SK-N-MC (cell line): ENCODE results near the gene IGF2BP3.

Source experiments
- DNase-seq: peaks from one replicate; pipeline ENCODE4 v3.0.0-alpha.2; 2011; ENCODE audit warnings: low read depth, low spot score
- H3K27ac ChIP-seq: fragments of 200-600 bp; sonication (generic); 2 replicates; pipeline ENCODE4 v1.5.1; 2016; ENCODE audit warnings: mixed run types
- H3K36me3 ChIP-seq: fragments of 200-600 bp; sonication (generic); 2 replicates; pipeline ENCODE4 v1.6.1; 2017; ENCODE audit warnings: antibody characterized with exemption, low read length, mixed read lengths; ENCODE audit not compliant: insufficient read depth
- H3K4me3 ChIP-seq: fragments of 200-600 bp; sonication (generic); 2 replicates; pipeline ENCODE4 v1.5.1; 2016
- H3K9ac ChIP-seq: fragments of 200-600 bp; sonication (generic); 2 replicates; pipeline ENCODE4 v1.8.0; 2017; ENCODE audit warnings: mixed run types, mixed read lengths; ENCODE audit not compliant: insufficient read length
- H3K9me3 ChIP-seq: fragments of 200-600 bp; sonication (generic); 2 replicates; pipeline ENCODE4 v1.6.1; 2017; ENCODE audit warnings: low read depth, mild to moderate bottlenecking, antibody characterized with exemption, low read length, moderate library complexity, mixed read lengths
- EZH2 ChIP-seq: fragments of 200-600 bp; sonication (generic); IDR thresholded peaks from one replicate; pipeline ENCODE4 v1.6.1; 2017; ENCODE audit warnings: antibody characterized with exemption
- FOXP2 ChIP-seq: optimal IDR thresholded peaks from 2 replicates; pipeline ENCODE3; 2011; ENCODE audit warnings: mild to moderate bottlenecking, moderate library complexity; ENCODE audit not compliant: insufficient read depth; ENCODE audit errors: extremely low read length, control extremely low read depth
- POLR2AphosphoS5 ChIP-seq: IDR thresholded peaks from 2 replicates; pipeline ENCODE4 v1.6.1; 2012; ENCODE audit warnings: mild to moderate bottlenecking, low read depth, low read length, borderline replicate concordance

The IGF2BP3 gene

DNA sequence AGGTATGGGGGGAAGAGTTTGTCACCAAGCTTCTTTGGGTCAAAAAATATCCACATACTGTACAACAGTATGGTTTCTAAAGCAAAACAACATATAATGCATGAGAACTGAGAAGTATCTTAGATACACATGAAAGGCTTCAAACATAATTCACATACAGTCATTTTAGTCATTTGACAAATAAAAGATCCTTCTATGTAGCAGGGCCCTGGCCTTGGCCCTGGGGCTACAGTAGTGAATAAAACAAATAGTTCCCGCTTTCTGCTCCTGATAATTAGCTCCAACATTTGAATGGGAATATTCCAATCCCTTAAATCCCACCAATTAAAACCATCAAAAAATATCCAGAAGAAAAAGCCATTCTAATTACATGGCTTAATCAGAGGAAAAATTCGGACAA is 119.8 kb downstream of the IGF2BP3 start:
- peaks cover 45% of the 10 kb centered on the region for H3K36me3 ChIP-seq

DNA sequence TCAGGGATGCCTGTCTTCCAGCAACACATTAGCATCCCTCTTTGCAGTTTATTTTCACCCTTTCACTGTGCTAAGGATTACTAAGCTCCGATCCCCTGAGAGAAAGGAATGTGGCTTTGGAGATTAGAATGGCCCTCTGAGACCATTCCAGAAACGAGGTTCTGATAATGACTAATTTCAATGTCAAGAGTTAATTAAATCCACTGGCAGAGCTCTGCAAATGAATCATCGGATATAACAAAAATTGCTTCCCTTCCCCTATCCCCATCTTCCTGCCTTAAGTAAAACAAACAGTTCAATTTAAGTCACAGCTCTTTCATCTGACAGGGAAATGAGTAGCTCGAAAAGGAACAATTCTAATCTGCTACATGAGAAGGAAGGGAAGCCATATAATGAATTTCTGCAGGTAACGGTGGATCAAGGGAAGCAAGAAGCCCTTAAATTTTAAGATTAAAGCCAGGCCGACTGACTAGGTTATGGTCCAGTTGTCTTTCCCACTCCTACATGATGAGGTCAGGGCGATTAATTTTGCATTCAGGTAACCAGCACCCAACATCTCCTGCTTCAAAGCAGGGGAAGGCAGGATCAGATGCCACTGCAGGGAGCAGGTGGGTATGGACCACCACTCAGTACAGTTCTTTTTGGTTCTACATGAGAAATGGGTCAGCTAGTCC is 120.7 kb downstream of the IGF2BP3 start:
- Histone ChIP-seq H3K4me3 (no peak overlapping the region), H3K9ac (no peak overlapping the region), H3K27ac (no peak overlapping the region), H3K9me3 (no peaks in the 10 kb centered on the region), H3K36me3 (peaks cover 50% of the 10 kb centered on the region)
- TF ChIP-seq POLR2AphosphoS5 (no peak), EZH2 (no peak), FOXP2 (no peak)
- DNase-seq, result no peak

More for the DNA sequence above, 119.8 kb downstream of the IGF2BP3 start:
- H3K4me3 ChIP-seq, result no peak overlapping the region
- TF ChIP-seq POLR2AphosphoS5, result no peak
- TF ChIP-seq FOXP2, result no peak
- no peak for TF ChIP-seq EZH2
- no peak for DNase-seq
- no peak overlapping the region for H3K9ac ChIP-seq
- H3K27ac ChIP-seq, result no peak overlapping the region; the same call in 1 of the 2 replicates
- H3K9me3 ChIP-seq, result no peaks in the 10 kb centered on the region

DNA sequence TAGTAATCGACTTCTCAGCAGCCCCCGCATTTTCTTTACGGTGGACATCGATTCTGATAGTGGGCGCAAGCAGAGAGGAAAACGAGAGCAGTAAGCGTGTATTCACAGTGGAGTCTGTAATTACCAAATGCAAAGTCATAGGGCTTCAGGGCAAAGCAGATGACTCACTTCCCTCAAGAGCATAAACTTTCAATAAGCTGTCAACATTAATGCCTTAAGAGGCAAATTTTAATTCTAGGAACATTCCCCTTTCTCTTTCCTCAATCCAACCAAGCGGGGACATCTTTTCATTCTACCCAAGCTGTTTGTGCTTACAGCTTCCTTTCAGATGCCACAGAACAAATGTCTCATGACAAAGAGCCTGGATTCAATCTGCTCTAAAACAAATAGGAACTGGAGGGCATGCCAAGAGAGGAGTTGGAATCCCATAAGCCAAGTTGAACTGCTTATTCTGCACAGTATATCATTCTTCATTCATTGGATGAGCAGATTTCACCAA is 122.6 kb downstream of the IGF2BP3 start:
- Histone ChIP-seq H3K4me3 (peak overlapping the region; percentile 60), H3K36me3 (peaks cover 57% of the 10 kb centered on the region), H3K27ac (peak overlapping the region; percentile 87), H3K9me3 (no peaks in the 10 kb centered on the region), H3K9ac (no peak overlapping the region)
- TF ChIP-seq EZH2, result no peak
- no peak; the same call in 1 of the 2 replicates for TF ChIP-seq POLR2AphosphoS5
- no peak for TF ChIP-seq FOXP2
- DNase-seq, result peak; percentile 88

DNA sequence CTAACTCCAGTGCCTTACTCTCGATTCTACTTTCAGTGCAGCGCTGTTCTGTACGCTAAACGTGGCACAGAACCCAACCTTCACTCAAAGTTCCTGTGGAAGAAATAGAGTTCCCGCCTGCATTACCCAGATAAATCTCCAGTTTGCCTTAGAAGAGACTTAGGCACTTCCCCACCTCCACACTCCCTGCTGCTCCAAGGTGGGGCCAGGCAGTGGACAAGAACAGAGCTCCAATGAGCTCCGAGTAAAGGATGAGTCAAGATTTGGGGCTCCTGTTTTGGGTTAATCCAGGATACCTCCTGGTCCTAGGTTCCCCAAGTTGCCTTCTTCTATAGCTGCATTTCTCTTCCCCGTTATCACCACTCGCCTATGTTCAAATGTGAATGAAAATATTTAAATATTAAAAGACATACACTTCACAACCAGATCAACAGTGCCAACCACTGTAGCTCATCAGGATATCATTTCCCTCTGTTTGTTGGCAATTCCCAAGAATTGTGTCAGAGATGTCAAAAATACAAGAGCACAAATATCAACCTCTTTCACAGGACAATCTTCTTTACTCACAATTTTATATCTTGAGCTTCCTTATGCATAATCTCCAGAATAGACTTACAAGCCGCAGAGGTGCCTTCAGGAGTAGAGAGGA is 123.1 kb downstream of the IGF2BP3 start:
- peak overlapping the region; percentile 37; the same call in 1 of the 2 replicates for H3K4me3 ChIP-seq
- no peaks in the 10 kb centered on the region for H3K9me3 ChIP-seq
- TF ChIP-seq POLR2AphosphoS5 (no peak), FOXP2 (no peak), EZH2 (no peak)
- H3K27ac ChIP-seq, result peak overlapping the region; percentile 87
- DNase-seq, result no peak
- no peak overlapping the region for H3K9ac ChIP-seq
- H3K36me3 ChIP-seq, result peaks cover 57% of the 10 kb centered on the region

DNA sequence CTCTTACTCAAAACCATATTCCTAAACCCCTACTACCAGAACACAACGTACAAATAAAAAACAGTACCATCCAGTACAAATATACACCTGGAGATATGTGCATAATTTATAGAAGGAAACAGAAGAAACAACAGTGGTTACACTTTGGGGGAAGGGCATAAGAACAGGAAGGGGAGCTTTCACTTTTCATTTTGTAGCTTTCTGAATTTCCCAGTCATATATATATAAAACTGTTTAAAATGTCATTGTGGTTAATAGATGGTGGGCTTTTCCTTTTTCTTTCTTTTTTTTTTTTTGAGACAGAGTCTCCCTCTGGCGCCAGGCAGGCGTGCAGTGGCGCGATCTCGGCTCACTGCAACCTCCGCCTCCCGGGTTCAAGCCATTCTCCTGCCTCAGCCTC is 124.0 kb downstream of the IGF2BP3 start:
- Histone ChIP-seq H3K9me3 (no peaks in the 10 kb centered on the region), H3K36me3 (peaks cover 62% of the 10 kb centered on the region), H3K4me3 (no peak overlapping the region), H3K9ac (no peak overlapping the region), H3K27ac (no peak overlapping the region)
- TF ChIP-seq FOXP2 (no peak), EZH2 (no peak), POLR2AphosphoS5 (no peak)
- DNase-seq, result no peak

DNA sequence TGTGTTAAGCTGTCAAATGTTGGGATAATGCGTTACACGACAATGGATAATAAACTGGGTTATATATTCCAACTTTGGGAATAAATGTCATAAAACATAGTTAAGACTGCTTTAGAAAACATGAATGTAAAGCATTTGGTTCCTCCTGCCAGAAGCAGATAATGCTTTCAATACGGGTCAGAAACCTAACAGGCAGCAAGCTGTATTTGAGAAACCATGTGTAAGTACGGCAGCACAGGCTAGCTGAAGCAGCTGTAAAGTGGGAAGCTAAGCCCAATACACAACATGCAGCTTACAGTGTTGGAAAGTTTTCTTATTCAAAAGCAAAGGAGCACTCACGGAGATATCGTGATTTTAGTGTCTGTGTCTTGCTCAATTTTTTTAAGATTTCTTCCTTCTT is 124.7 kb downstream of the IGF2BP3 start:
- H3K36me3 ChIP-seq, result peaks cover 62% of the 10 kb centered on the region
- H3K9ac ChIP-seq, result no peak overlapping the region
- TF ChIP-seq FOXP2 (no peak), POLR2AphosphoS5 (no peak), EZH2 (no peak)

DNA sequence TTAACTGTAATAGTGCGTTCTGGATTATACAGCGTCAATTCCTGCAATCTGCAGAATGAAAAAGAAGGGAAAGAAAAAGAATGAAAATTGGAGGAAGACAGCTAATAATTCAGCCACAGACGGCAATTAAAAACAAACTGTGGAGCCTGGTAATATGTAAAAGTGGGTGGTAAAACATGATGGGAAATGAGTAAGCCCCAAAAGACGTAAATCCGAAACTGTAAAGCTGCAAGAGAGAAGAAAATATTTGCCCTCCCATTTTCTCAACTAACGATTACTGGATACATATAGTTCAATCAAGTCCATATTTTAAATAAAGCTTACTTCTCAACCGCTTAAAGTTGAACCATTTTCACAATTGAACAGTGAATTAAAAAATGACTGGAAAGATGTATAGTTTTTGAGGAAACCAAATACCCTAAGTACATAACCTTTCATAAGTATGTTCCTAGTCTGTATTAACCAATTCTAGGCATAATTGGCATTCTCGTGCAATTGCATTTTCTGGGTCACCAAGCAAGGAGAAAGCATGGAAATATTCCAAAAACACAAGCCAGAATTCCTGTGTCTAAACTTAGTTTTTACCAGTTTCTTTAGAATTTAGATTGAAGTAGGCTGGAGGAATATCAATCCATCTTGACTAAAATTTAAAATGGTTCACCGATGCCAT is 126.3 kb downstream of the IGF2BP3 start:
- TF ChIP-seq FOXP2 (no peak), EZH2 (no peak), POLR2AphosphoS5 (no peak)
- H3K9me3 ChIP-seq, result no peaks in the 10 kb centered on the region
- peak overlapping the region; percentile 9; the same call in 1 of the 2 replicates for H3K27ac ChIP-seq
- DNase-seq, result no peak
- H3K4me3 ChIP-seq, result no peak overlapping the region
- H3K36me3 ChIP-seq, result peaks cover 63% of the 10 kb centered on the region
- no peak overlapping the region for H3K9ac ChIP-seq

More for the DNA sequence above, 124.7 kb downstream of the IGF2BP3 start:
- H3K4me3 ChIP-seq, result no peak overlapping the region
- H3K9me3 ChIP-seq, result no peaks in the 10 kb centered on the region
- no peak for DNase-seq
- no peak overlapping the region for H3K27ac ChIP-seq

DNA sequence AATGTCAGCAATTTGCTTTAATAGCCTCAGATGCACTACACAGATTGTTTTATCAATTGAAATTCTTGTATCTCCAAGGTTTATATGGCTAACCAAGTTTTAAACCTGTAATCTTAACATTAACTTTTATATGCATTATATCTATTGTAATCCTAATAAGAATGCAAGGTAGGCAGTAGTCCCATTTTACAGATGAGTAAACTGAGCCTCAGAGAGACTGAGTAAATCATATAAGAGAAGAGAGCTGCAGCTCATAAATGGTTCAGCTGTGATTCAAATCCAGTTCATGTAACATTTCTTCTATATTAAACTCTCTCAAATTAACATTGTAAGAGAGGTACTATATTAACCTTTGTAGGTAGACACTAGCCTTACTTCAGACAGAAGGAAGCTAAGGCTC is 127.2 kb downstream of the IGF2BP3 start:
- H3K36me3 ChIP-seq, result peaks cover 72% of the 10 kb centered on the region

More for the DNA sequence above, 127.2 kb downstream of the IGF2BP3 start:
- H3K9me3 ChIP-seq, result no peaks in the 10 kb centered on the region
- no peak overlapping the region for H3K4me3 ChIP-seq
- no peak overlapping the region for H3K9ac ChIP-seq
- no peak for DNase-seq
- peak overlapping the region; percentile 90 for H3K27ac ChIP-seq
- TF ChIP-seq FOXP2 (no peak), POLR2AphosphoS5 (no peak), EZH2 (no peak)
